IMR-90 (cell line): Measurements from ENCODE around the gene IRAK3.

ENCODE experiments used
- CEBPB ChIP-seq: IDR thresholded peaks from 2 replicates; pipeline ENCODE4 v1.6.1; 2012; ENCODE audit warnings: low read depth, low read length, improper control_type of control experiment
- CTCF ChIP-seq: conservative IDR thresholded peaks from 2 replicates; pipeline ENCODE4 v1.5.1; 2012; ENCODE audit warnings: mild to moderate bottlenecking, low read depth, low read length, improper control_type of control experiment
- MXI1 ChIP-seq: IDR thresholded peaks from 2 replicates; pipeline ENCODE4 v1.6.1; 2012; ENCODE audit warnings: low read depth, mild to moderate bottlenecking, low read length, moderate library complexity, borderline replicate concordance
- NFE2L2 ChIP-seq: fragments of 150-350 bp; IDR thresholded peaks from 2 replicates; pipeline ENCODE4 v1.6.1; 2016; ENCODE audit warnings: low read depth, mild to moderate bottlenecking, low read length
- POLR2A ChIP-seq: IDR thresholded peaks from 2 replicates; pipeline ENCODE4 v1.6.1; 2012; ENCODE audit warnings: mild to moderate bottlenecking, low read depth, low read length
- RCOR1 ChIP-seq: IDR thresholded peaks from 2 replicates; pipeline ENCODE4 v1.6.1; 2012; ENCODE audit warnings: mild to moderate bottlenecking, low read length, improper control_type of control experiment; ENCODE audit not compliant: insufficient replicate concordance
- SMC3 ChIP-seq: fragments of 150-350 bp; IDR thresholded peaks from 2 replicates; pipeline ENCODE4 v1.6.1; 2016; ENCODE audit warnings: low read depth, mild to moderate bottlenecking, antibody characterized with exemption, low read length, moderate library complexity
- USF2 ChIP-seq: fragments of 150-350 bp; IDR thresholded peaks from 2 replicates; pipeline ENCODE4 v1.6.1; 2017; ENCODE audit warnings: mild to moderate bottlenecking, antibody characterized with exemption, low read length, low read depth

- TF ChIP-seq CEBPB: no peak
- TF ChIP-seq CTCF: no peak
- TF ChIP-seq RCOR1: no peak
- no peak for TF ChIP-seq MXI1
- TF ChIP-seq NFE2L2: no peak
- no peak for TF ChIP-seq USF2
- no peak for TF ChIP-seq SMC3
- TF ChIP-seq POLR2A: no peak
These were observed 25.7 kb upstream of the IRAK3 start for GRCh38 chr12:66163289-66163688.
